Measurements from ENCODE around the gene GPSM3. TPM values are rescaled to one million over a fixed set of nuclear protein-coding genes. Genes with fewer than 3 reads are reported as not detected.

GPSM3 gene
- total and polyA plus RNA-seq, 2 donors (not counting 3 experiments of a cell fraction or from before 2014, with no cell fraction given), result 19.5 to 21.6 TPM

GRCh38 chr6:32175322-32175710 lies 17.1 kb downstream of the GPSM3 start:
- Histone ChIP-seq H3K9me1 (replicated peaks; ENCODE audit: control insufficient read depth, extremely low read depth, insufficient read depth, low read length) (no peaks in the 10 kb centered on the region), H3K4me2 (ENCODE audit: insufficient read depth, low read length) (peak overlapping the region; percentile 82), H3K36me3 (ENCODE audit: control insufficient read depth in 2 of 2, extremely low read depth in 1 of 2, insufficient read depth in 2 of 2, low read length in 2 of 2) (peaks cover 0 to 8% of the 10 kb centered on the region in 2 experiments), H3K9me3 (replicated peaks; ENCODE audit: control insufficient read depth, insufficient read depth, low read length) (no peaks in the 10 kb centered on the region), H3K27me3 (ENCODE audit: control insufficient read depth in 2 of 2, insufficient read depth in 2 of 2, low read length in 2 of 2) (no peaks in the 10 kb centered on the region), H2AFZ (ENCODE audit: low read depth, low read length) (no peak overlapping the region), H3K4me1 (ENCODE audit: control insufficient read depth, extremely low read depth, insufficient read depth, low read length) (peaks cover 30% of the 10 kb centered on the region), H3K4me3 (replicated peaks in 1 of 3; ENCODE audit: insufficient read depth in 1 of 3, low read depth in 1 of 3, low read length in 3 of 3) (peak overlapping the region; percentile 52 to 70 (median 62)), H3K9ac (replicated peaks; ENCODE audit: extremely low read depth, insufficient read depth, low read length) (peak overlapping the region; percentile 84), H3K79me2 (ENCODE audit: control insufficient read depth, insufficient read depth, low read length) (peaks cover 21% of the 10 kb centered on the region), H4K20me1 (replicated peaks; ENCODE audit: control insufficient read depth, extremely low read depth, insufficient read depth, low read length) (no peaks in the 10 kb centered on the region), H3K27ac (ENCODE audit: insufficient read depth, low read depth, low read length) (peak overlapping the region; percentile 47)
- POLR2A ChIA-PET, result no interaction called here
- CTCF ChIA-PET, result no interaction called here
- FAIRE-seq, result peak; percentile 12
- DNase-seq (ENCODE audit: low read depth, low spot score), result no peak
- BruUV-seq (replicated peaks), result no TSS peak
- dilution Hi-C loops (cut with MboI; ENCODE audit: extremely low pct_ligation_motif_present, low sequenced_read_pairs) (no loop called here), intact Hi-C loops (cut with micrococcal nuclease) (loop anchor here (5.0 kb wide), 2 partner anchors 218 to 797 kb away; partner anchors contain the start of genes NELFE and SKIC2)
- TF ChIP-seq EZH2 (IDR thresholded peaks at IDR 0.05; ENCODE audit: borderline replicate concordance, low read depth, low read length, severe bottlenecking) (no peak), FOS (IDR thresholded peaks at IDR 0.05; ENCODE audit: borderline replicate concordance, insufficient read depth, low read length) (no peak), POLR2AphosphoS5 (IDR thresholded peaks at IDR 0.05; ENCODE audit: insufficient read depth, low read depth, low read length) (no peak), MYC (IDR thresholded peaks at IDR 0.05; ENCODE audit: low read depth, low read length) (no peak)

GRCh38 chr6:32174416-32174815 lies 18.0 kb downstream of the GPSM3 start:
- intact Hi-C loops (cut with micrococcal nuclease), result no loop called here
- CTCF ChIA-PET, result no interaction called here

More at GRCh38 chr6:32174416-32174815, 18.0 kb downstream of the GPSM3 start:
- H3K27me3 ChIP-seq (ENCODE audit: control insufficient read depth in 2 of 2, insufficient read depth in 2 of 2, low read length in 2 of 2), result no peaks in the 10 kb centered on the region
- H3K4me3 ChIP-seq (replicated peaks in 1 of 3; ENCODE audit: insufficient read depth in 1 of 3, low read depth in 1 of 3, low read length in 3 of 3), result no peak overlapping the region
- no peaks in the 10 kb centered on the region for H3K9me3 ChIP-seq (replicated peaks; ENCODE audit: control insufficient read depth, insufficient read depth, low read length)
- peak overlapping the region; percentile 82 for H3K4me2 ChIP-seq (ENCODE audit: insufficient read depth, low read length)
- H3K4me1 ChIP-seq (ENCODE audit: control insufficient read depth, extremely low read depth, insufficient read depth, low read length), result peaks cover 30% of the 10 kb centered on the region
- BruUV-seq (replicated peaks), result no TSS peak
- TF ChIP-seq MAX (IDR thresholded peaks at IDR 0.05; ENCODE audit: insufficient read depth, insufficient read length) (no peak), CTCF (IDR thresholded peaks at IDR 0.05; ENCODE audit: extremely low read depth in 1 of 2, insufficient read depth in 1 of 2, low read depth in 1 of 2, low read length in 2 of 2) (no peak), MYC (IDR thresholded peaks at IDR 0.05; ENCODE audit: low read depth, low read length) (no peak), POLR2AphosphoS5 (IDR thresholded peaks at IDR 0.05; ENCODE audit: insufficient read depth, low read depth, low read length) (no peak), POLR2A (IDR thresholded peaks at IDR 0.05; ENCODE audit: low read depth, low read length) (no peak), GATA2 (IDR thresholded peaks at IDR 0.05; ENCODE audit: insufficient read depth, insufficient read length, low read depth, low read length) (no peak), EZH2 (IDR thresholded peaks at IDR 0.05; ENCODE audit: borderline replicate concordance, low read depth, low read length, severe bottlenecking) (no peak), FOS (IDR thresholded peaks at IDR 0.05; ENCODE audit: borderline replicate concordance, insufficient read depth, low read length) (no peak), JUN (IDR thresholded peaks at IDR 0.05; ENCODE audit: borderline replicate concordance, insufficient read depth, insufficient read length, low read depth) (no peak)
- POLR2A ChIA-PET, result no interaction called here
- dilution Hi-C loops (cut with MboI; ENCODE audit: extremely low pct_ligation_motif_present, low sequenced_read_pairs), result no loop called here
- no peak overlapping the region for H3K9ac ChIP-seq (replicated peaks; ENCODE audit: extremely low read depth, insufficient read depth, low read length)
- H2AFZ ChIP-seq (ENCODE audit: low read depth, low read length), result no peak overlapping the region
- H3K9me1 ChIP-seq (replicated peaks; ENCODE audit: control insufficient read depth, extremely low read depth, insufficient read depth, low read length), result no peaks in the 10 kb centered on the region
- FAIRE-seq, result no peak
- no peaks in the 10 kb centered on the region for H4K20me1 ChIP-seq (replicated peaks; ENCODE audit: control insufficient read depth, extremely low read depth, insufficient read depth, low read length)
- H3K79me2 ChIP-seq (ENCODE audit: control insufficient read depth, insufficient read depth, low read length), result peaks cover 21% of the 10 kb centered on the region
- peaks cover 0 to 8% of the 10 kb centered on the region in 2 experiments for H3K36me3 ChIP-seq (ENCODE audit: control insufficient read depth in 2 of 2, extremely low read depth in 1 of 2, insufficient read depth in 2 of 2, low read length in 2 of 2)
- no peak for DNase-seq (ENCODE audit: low read depth, low spot score)
- H3K27ac ChIP-seq (ENCODE audit: insufficient read depth, low read depth, low read length), result no peak overlapping the region
